Keratinocyte (primary cell): Measurements from ENCODE around the gene COPG1. TPM values are rescaled to one million over a fixed set of nuclear protein-coding genes. Genes with fewer than 3 reads are reported as not detected.

Experiments used
- DNase-seq: peaks from one replicate; pipeline ENCODE4 v3.0.0-alpha.2; 2011; ENCODE audit warnings: low read depth, missing footprints, low spot score
- FAIRE-seq: peaks from 2 replicates; lab custom pipeline; 2011; peaks lifted over from hg19 to GRCh38; lab: Jason Lieb, UNC
- H2AFZ ChIP-seq: 2 replicates; pipeline ENCODE4 v1.6.0; 2012; ENCODE audit warnings: low read length, control low read depth, inconsistent platforms; ENCODE audit not compliant: control insufficient read depth
- H3K27ac ChIP-seq: 2 replicates; pipeline ENCODE4 v1.5.1; 2011; ENCODE audit warnings: low read length; ENCODE audit not compliant: control insufficient read depth, insufficient read depth
- H3K27me3 ChIP-seq: 3 replicates; pipeline ENCODE4 v1.6.0; 2011; ENCODE audit warnings: low read length; ENCODE audit not compliant: control insufficient read depth, insufficient read depth; ENCODE audit errors: extremely low read depth
- H3K36me3 ChIP-seq, 2 experiments: 2 replicates in 1 of 2; 3 replicates in 1 of 2; pipeline ENCODE4 v1.5.1; 2011; ENCODE audit warnings: low read length in 2 of 2, mild to moderate bottlenecking in 1 of 2; ENCODE audit not compliant: control insufficient read depth in 2 of 2, insufficient read depth in 2 of 2; ENCODE audit errors: extremely low read depth in 1 of 2
- H3K4me1 ChIP-seq: 3 replicates; pipeline ENCODE4 v1.5.1; 2011; ENCODE audit warnings: low read length; ENCODE audit not compliant: control insufficient read depth, insufficient read depth; ENCODE audit errors: extremely low read depth
- H3K4me2 ChIP-seq: 3 replicates; pipeline ENCODE4 v1.6.0; 2011; ENCODE audit warnings: low read depth, low read length; ENCODE audit not compliant: control insufficient read depth, insufficient read depth; ENCODE audit errors: extremely low read depth
- H3K4me3 ChIP-seq, 3 experiments: fragments of 200-600 bp in 1 of 3; sonication (generic) in 1 of 3; 2 replicates in 2 of 3; 3 replicates in 1 of 3; pipeline ENCODE4 v1.5.1; 2011 to 2016; ENCODE audit warnings: low read length in 3 of 3, mild to moderate bottlenecking in 3 of 3, control low read depth in 2 of 3, inconsistent platforms in 1 of 3, low read depth in 1 of 3, mixed read lengths in 1 of 3, mixed run types in 1 of 3, moderate library complexity in 1 of 3; ENCODE audit not compliant: control insufficient read depth in 2 of 3, insufficient read depth in 2 of 3; ENCODE audit errors: extremely low read depth in 1 of 3
- H3K79me2 ChIP-seq: 2 replicates; pipeline ENCODE4 v1.6.0; 2012; ENCODE audit warnings: low read length; ENCODE audit not compliant: control insufficient read depth, insufficient read depth
- H3K9ac ChIP-seq: 3 replicates; pipeline ENCODE4 v1.6.0; 2011; ENCODE audit warnings: low read length; ENCODE audit not compliant: control insufficient read depth, insufficient read depth; ENCODE audit errors: extremely low read depth
- H3K9me1 ChIP-seq: 3 replicates; pipeline ENCODE4 v1.6.0; 2011; ENCODE audit warnings: low read length; ENCODE audit not compliant: control insufficient read depth, insufficient read depth; ENCODE audit errors: extremely low read depth
- H3K9me3 ChIP-seq: 2 replicates; pipeline ENCODE4 v1.5.1; 2012; ENCODE audit warnings: low read depth, low read length; ENCODE audit not compliant: control insufficient read depth
- H4K20me1 ChIP-seq: 3 replicates; pipeline ENCODE4 v1.6.0; 2011; ENCODE audit warnings: low read length; ENCODE audit not compliant: control insufficient read depth, insufficient read depth; ENCODE audit errors: extremely low read depth
- CTCF ChIP-seq, 3 experiments: IDR thresholded peaks in 1 of 3; conservative IDR thresholded peaks in 1 of 3; optimal IDR thresholded peaks in 1 of 3; 2 replicates in 2 of 3; 3 replicates in 1 of 3; pipeline versions ENCODE3 to v1.5.1; 2011; ENCODE audit warnings: low read length in 3 of 3, mild to moderate bottlenecking in 3 of 3, moderate library complexity in 2 of 3, control low read depth in 1 of 3, inconsistent platforms in 1 of 3; ENCODE audit not compliant: insufficient read depth in 2 of 3; ENCODE audit errors: extremely low read depth in 1 of 3
- EZH2 ChIP-seq: IDR thresholded peaks from one replicate; pipeline ENCODE4 v1.6.1; 2012; ENCODE audit warnings: inconsistent platforms, mild to moderate bottlenecking, low read length, moderate library complexity
- dilution Hi-C: fragments of 300-500 bp; cut with MboI; formaldehyde crosslinking; loops from one replicate; pipeline ENCODE4 v1.7.0; 2020; ENCODE audit warnings: low sequenced_read_pairs; ENCODE audit not compliant: extremely low pct_ligation_motif_present
- polyA plus RNA-seq, 5 experiments: library from polyadenylated mRNA; depleted of rRNA in 3 of 5; stranded (reverse) in 3 of 5; stranded (forward) in 1 of 5; unstranded in 1 of 5; fragments of >200 nt; gene quantifications; 1 replicate in 1 of 5; 2 replicates in 3 of 5; 3 replicates in 1 of 5; pipeline versions ENCODE4 v1.2.1 to v1.2.3, GENCODE V29; 2011 to 2012; ENCODE audit warnings: missing spikeins in 2 of 5, low read depth in 1 of 5, low replicate concordance in 1 of 5

Gene COPG1
- polyA plus RNA-seq, 1 donor (not counting 4 experiments of a cell fraction or from before 2014, with no cell fraction given) = 65.5 TPM

DNA sequence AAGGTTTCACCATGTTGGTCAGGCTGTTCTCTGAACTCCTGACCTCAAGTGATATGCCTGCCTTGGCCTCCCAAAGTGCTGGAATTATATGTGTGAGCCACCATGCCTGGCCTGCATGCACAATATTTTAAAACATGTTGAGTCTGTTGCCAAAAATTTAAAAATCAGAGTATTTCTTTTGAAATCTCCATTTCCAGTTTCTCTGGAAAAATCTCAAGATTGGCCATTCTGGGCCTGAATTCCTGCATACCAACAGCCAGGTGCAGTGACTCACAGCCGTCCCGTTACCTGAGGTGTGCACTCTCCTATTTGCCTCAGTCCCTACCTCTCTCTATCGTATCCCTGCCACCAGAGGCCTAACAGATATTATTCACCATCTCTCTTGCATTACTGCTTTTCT, 15.0 kb upstream of the COPG1 start:
- DNase-seq (no peak), FAIRE-seq (no peak)
- Histone ChIP-seq H3K4me1 (peaks cover 31% of the 10 kb centered on the region), H4K20me1 (no peaks in the 10 kb centered on the region), H3K36me3 (no peaks in the 10 kb centered on the region), H3K27me3 (no peaks in the 10 kb centered on the region), H3K9me1 (peaks cover 4% of the 10 kb centered on the region), H3K79me2 (no peaks in the 10 kb centered on the region), H2AFZ (no peak overlapping the region), H3K4me2 (no peak overlapping the region), H3K4me3 (no peak overlapping the region), H3K9ac (no peak overlapping the region), H3K9me3 (no peaks in the 10 kb centered on the region), H3K27ac (no peak overlapping the region)
- dilution Hi-C loops = no loop called here
- TF ChIP-seq EZH2 = no peak
- TF ChIP-seq CTCF (optimal IDR thresholded peaks at IDR 0.05 in 1 of 3, IDR thresholded peaks at IDR 0.05 in 1 of 3, conservative IDR thresholded peaks at IDR 0.05 in 1 of 3; ENCODE audit: extremely low read depth in 1 of 3, insufficient read depth in 2 of 3, low read length in 3 of 3) = no peak

DNA sequence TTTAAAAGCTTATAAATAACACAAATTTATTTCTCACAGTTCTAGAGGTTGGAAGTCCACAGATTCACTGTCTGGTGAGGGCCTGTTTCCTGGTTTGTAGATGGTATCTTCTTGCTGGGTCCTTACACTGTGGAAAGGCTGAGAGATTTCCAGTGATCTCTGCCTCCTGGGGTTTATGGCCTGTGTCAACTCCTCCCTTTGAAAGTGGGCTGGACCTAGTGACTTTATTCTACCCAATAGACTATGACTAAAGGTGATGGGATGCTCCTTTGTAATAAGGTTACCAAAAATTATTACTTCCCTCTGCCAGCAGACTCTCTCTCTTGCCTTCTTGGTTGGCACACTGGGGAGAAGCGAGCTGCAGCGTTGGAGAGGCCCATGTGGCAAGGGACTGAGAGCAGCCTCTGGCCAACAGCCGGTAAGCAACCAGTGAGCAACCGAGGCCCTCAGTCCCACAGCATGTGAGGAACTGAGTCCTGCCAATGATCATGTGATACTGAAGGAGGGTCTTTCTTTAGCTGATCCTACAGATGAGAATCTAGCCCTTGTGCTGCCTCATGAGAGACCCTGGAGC, 14.0 kb upstream of the COPG1 start:
- no peaks in the 10 kb centered on the region for H3K36me3 ChIP-seq
- H3K27ac ChIP-seq = no peak overlapping the region
- DNase-seq (no peak), FAIRE-seq (no peak)
- H3K9ac ChIP-seq = no peak overlapping the region
- TF ChIP-seq CTCF (optimal IDR thresholded peaks at IDR 0.05 in 1 of 3, IDR thresholded peaks at IDR 0.05 in 1 of 3, conservative IDR thresholded peaks at IDR 0.05 in 1 of 3; ENCODE audit: extremely low read depth in 1 of 3, insufficient read depth in 2 of 3, low read length in 3 of 3) (no peak), EZH2 (no peak)
- H3K27me3 ChIP-seq = no peaks in the 10 kb centered on the region
- peaks cover 34% of the 10 kb centered on the region for H3K4me1 ChIP-seq
- H3K9me3 ChIP-seq = no peaks in the 10 kb centered on the region
- no peaks in the 10 kb centered on the region for H4K20me1 ChIP-seq
- H3K4me3 ChIP-seq = no peak overlapping the region
- dilution Hi-C loops = no loop called here
- no peaks in the 10 kb centered on the region for H3K79me2 ChIP-seq
- H3K4me2 ChIP-seq = no peak overlapping the region
- no peaks in the 10 kb centered on the region for H3K9me1 ChIP-seq
- no peak overlapping the region for H2AFZ ChIP-seq
